Skeletal muscle satellite cell (primary cell): ENCODE data around the gene NFIX.

ENCODE experiments used
- H3K27me3 ChIP-seq: 2 replicates; pipeline ENCODE4 v1.7.0; 2013; ENCODE audit warnings: low read length; ENCODE audit not compliant: control insufficient read depth, insufficient read depth
- H3K36me3 ChIP-seq: 2 replicates; pipeline ENCODE4 v1.7.0; 2013; ENCODE audit warnings: mild to moderate bottlenecking, control low read depth, low read length; ENCODE audit not compliant: insufficient read depth
- H3K4me1 ChIP-seq: 2 replicates; pipeline ENCODE4 v1.7.0; 2013; ENCODE audit warnings: low read length; ENCODE audit not compliant: control insufficient read depth, insufficient read depth
- H3K4me2 ChIP-seq: 2 replicates; pipeline ENCODE4 v1.7.0; 2013; ENCODE audit warnings: mild to moderate bottlenecking, low read length
- H3K4me3 ChIP-seq: 2 replicates; pipeline ENCODE4 v1.7.0; 2013; ENCODE audit warnings: low read length
- H3K9ac ChIP-seq: 2 replicates; pipeline ENCODE4 v1.7.0; 2013; ENCODE audit warnings: mild to moderate bottlenecking, low read depth, low read length, moderate library complexity
- H3K9me3 ChIP-seq: replicated peaks from 2 replicates; pipeline ENCODE4 v1.7.0; 2013; ENCODE audit warnings: mild to moderate bottlenecking, control low read depth, low read length

The NFIX gene

GRCh38 chr19:13013649-13014048, 18.4 kb downstream of the NFIX start:
- Histone ChIP-seq H3K4me2 (peak overlapping the region; percentile 98), H3K9ac (peak overlapping the region; percentile 92), H3K9me3 (no peaks in the 10 kb centered on the region), H3K27me3 (no peaks in the 10 kb centered on the region), H3K36me3 (no peaks in the 10 kb centered on the region), H3K4me3 (peak overlapping the region; percentile 69), H3K4me1 (peaks cover 77% of the 10 kb centered on the region)

GRCh38 chr19:13014101-13014920, 19.0 kb downstream of the NFIX start:
- Histone ChIP-seq H3K4me2 (peak overlapping the region; percentile 98), H3K4me1 (peaks cover 81% of the 10 kb centered on the region), H3K9me3 (no peaks in the 10 kb centered on the region), H3K4me3 (peak overlapping the region; percentile 69), H3K36me3 (no peaks in the 10 kb centered on the region), H3K27me3 (no peaks in the 10 kb centered on the region), H3K9ac (peak overlapping the region; percentile 92)

- no peaks in the 10 kb centered on the region for H3K36me3 ChIP-seq
- H3K9me3 ChIP-seq: no peaks in the 10 kb centered on the region
- peaks cover 81% of the 10 kb centered on the region for H3K4me1 ChIP-seq
- H3K4me2 ChIP-seq: peak overlapping the region; percentile 98
- H3K9ac ChIP-seq: peak overlapping the region; percentile 92
- peak overlapping the region; percentile 69 for H3K4me3 ChIP-seq
- no peaks in the 10 kb centered on the region for H3K27me3 ChIP-seq
Measured at GRCh38 chr19:13014921-13015280, 19.6 kb downstream of the NFIX start.

- Histone ChIP-seq H3K9me3 (no peaks in the 10 kb centered on the region), H3K36me3 (no peaks in the 10 kb centered on the region), H3K9ac (peak overlapping the region; percentile 92), H3K4me3 (peak overlapping the region; percentile 48), H3K27me3 (no peaks in the 10 kb centered on the region), H3K4me2 (peak overlapping the region; percentile 98), H3K4me1 (peaks cover 84% of the 10 kb centered on the region)
Measured at GRCh38 chr19:13015361-13016223, 20.3 kb downstream of the NFIX start.

GRCh38 chr19:13016245-13016627, 21.0 kb downstream of the NFIX start:
- Histone ChIP-seq H3K4me3 (peak overlapping the region; percentile 64), H3K4me2 (peak overlapping the region; percentile 91), H3K4me1 (peaks cover 89% of the 10 kb centered on the region), H3K36me3 (no peaks in the 10 kb centered on the region), H3K9me3 (no peaks in the 10 kb centered on the region), H3K9ac (peak overlapping the region; percentile 83), H3K27me3 (no peaks in the 10 kb centered on the region)

- peak overlapping the region; percentile 83 for H3K9ac ChIP-seq
- no peaks in the 10 kb centered on the region for H3K9me3 ChIP-seq
- no peaks in the 10 kb centered on the region for H3K36me3 ChIP-seq
- H3K4me1 ChIP-seq: peaks cover 95% of the 10 kb centered on the region
- H3K4me3 ChIP-seq: peak overlapping the region; percentile 64
- H3K4me2 ChIP-seq: peak overlapping the region; percentile 91
- no peaks in the 10 kb centered on the region for H3K27me3 ChIP-seq
Measured at GRCh38 chr19:13016628-13017305, 21.5 kb downstream of the NFIX start.

- peak overlapping the region; percentile 83 for H3K9ac ChIP-seq
- peak overlapping the region; percentile 64 for H3K4me3 ChIP-seq
- H3K4me2 ChIP-seq: peak overlapping the region; percentile 91
- H3K36me3 ChIP-seq: no peaks in the 10 kb centered on the region
- H3K4me1 ChIP-seq: peaks cover 96% of the 10 kb centered on the region
- no peaks in the 10 kb centered on the region for H3K27me3 ChIP-seq
- H3K9me3 ChIP-seq: no peaks in the 10 kb centered on the region
Measured at GRCh38 chr19:13017306-13018034, 22.2 kb downstream of the NFIX start.

GRCh38 chr19:13018035-13018914, 23.0 kb downstream of the NFIX start:
- H3K9me3 ChIP-seq: no peaks in the 10 kb centered on the region
- peak overlapping the region; percentile 91 for H3K4me2 ChIP-seq
- H3K4me3 ChIP-seq: peak overlapping the region; percentile 64
- H3K36me3 ChIP-seq: no peaks in the 10 kb centered on the region
- peak overlapping the region; percentile 83 for H3K9ac ChIP-seq
- peaks cover 90% of the 10 kb centered on the region for H3K4me1 ChIP-seq
- H3K27me3 ChIP-seq: no peaks in the 10 kb centered on the region

GRCh38 chr19:13019332-13019731, 24.1 kb downstream of the NFIX start:
- Histone ChIP-seq H3K4me3 (peak overlapping the region; percentile 1), H3K4me1 (peaks cover 85% of the 10 kb centered on the region), H3K27me3 (no peaks in the 10 kb centered on the region), H3K36me3 (no peaks in the 10 kb centered on the region), H3K9ac (peak overlapping the region; percentile 83), H3K4me2 (peak overlapping the region; percentile 91), H3K9me3 (no peaks in the 10 kb centered on the region)

- peaks cover 85% of the 10 kb centered on the region for H3K4me1 ChIP-seq
- H3K36me3 ChIP-seq: no peaks in the 10 kb centered on the region
- peak overlapping the region; percentile 91 for H3K4me2 ChIP-seq
- H3K9ac ChIP-seq: peak overlapping the region; percentile 83
- H3K9me3 ChIP-seq: no peaks in the 10 kb centered on the region
- H3K27me3 ChIP-seq: no peaks in the 10 kb centered on the region
- peak overlapping the region; percentile 19 for H3K4me3 ChIP-seq
Measured at GRCh38 chr19:13020002-13020414, 24.7 kb downstream of the NFIX start.
